ENCODE measurements around the gene PIEZO2.
"Not testable (repeated sequence)": the region's sequence is repeated elsewhere in the genome, so short reads cannot be mapped to it uniquely, and the experiment has no call there.

- TF ChIP-seq CTCF, POLR2A, EP300 (IDR thresholded peaks at IDR 0.05): not testable (repeated sequence)
These were observed 506.3 kb downstream of the PIEZO2 start for GRCh38 chr18:10642915-10643524.

Measured in ovary (tissue), 3 donors.